GM21360 (cell line): Measurements from ENCODE around the gene CEP41.

Source experiments
- ATAC-seq: cut with Tn5 transposase; IDR thresholded peaks from one replicate; pipeline ENCODE4 v1.9.1; 2021; ENCODE audit warnings: mild to moderate bottlenecking, moderate library complexity; ENCODE audit not compliant: unreplicated experiment

Gene CEP41

GRCh38 chr7:130421684-130422083, 19.1 kb downstream of the CEP41 start:
- ATAC-seq = no peak

GRCh38 chr7:130420943-130421578, 19.8 kb downstream of the CEP41 start:
- ATAC-seq = no peak

- no peak for ATAC-seq
Observed at GRCh38 chr7:130419658-130420057, 21.2 kb downstream of the CEP41 start.

- ATAC-seq = no peak
Observed at GRCh38 chr7:130418306-130418705, 22.5 kb downstream of the CEP41 start.

- no peak for ATAC-seq
Observed at GRCh38 chr7:130417213-130417612, 23.6 kb downstream of the CEP41 start.

GRCh38 chr7:130415006-130415405, 25.8 kb downstream of the CEP41 start:
- no peak for ATAC-seq

- no peak for ATAC-seq
Observed at GRCh38 chr7:130413201-130413600, 27.6 kb downstream of the CEP41 start.

- no peak for ATAC-seq
Observed at GRCh38 chr7:130410868-130411541, 29.8 kb downstream of the CEP41 start.

- ATAC-seq = no peak
Observed at GRCh38 chr7:130409712-130410072, 31.1 kb downstream of the CEP41 start.

GRCh38 chr7:130409067-130409711, 31.6 kb downstream of the CEP41 start:
- ATAC-seq = no peak

GRCh38 chr7:130405003-130405402, 35.8 kb downstream of the CEP41 start:
- no peak for ATAC-seq

GRCh38 chr7:130401578-130401977, 39.2 kb downstream of the CEP41 start:
- no peak for ATAC-seq

- no peak for ATAC-seq
Observed at GRCh38 chr7:130401101-130401500, 39.7 kb downstream of the CEP41 start.

- no peak for ATAC-seq
Observed at GRCh38 chr7:130400120-130400572, 40.7 kb downstream of the CEP41 start.

GRCh38 chr7:130398526-130399090, 42.2 kb downstream of the CEP41 start:
- ATAC-seq = no peak

- ATAC-seq = no peak
Observed at GRCh38 chr7:130397758-130398073, 43.1 kb downstream of the CEP41 start.

- ATAC-seq = no peak
Observed at GRCh38 chr7:130397051-130397757, 43.6 kb downstream of the CEP41 start.

- ATAC-seq = no peak
Observed at GRCh38 chr7:130396109-130396508, 44.7 kb downstream of the CEP41 start.

GRCh38 chr7:130395421-130395820, 45.4 kb downstream of the CEP41 start:
- ATAC-seq = no peak

GRCh38 chr7:130394421-130395195, 46.2 kb downstream of the CEP41 start:
- no peak for ATAC-seq
